Esophagus squamous epithelium (tissue), 4 donors: Measurements from ENCODE around the gene BARHL1.

Experiments used
- POLR2A ChIP-seq, 4 donors: fragments of 450-650 bp; IDR thresholded peaks; one replicate each; pipeline ENCODE4 v1.6.1; 2017; ENCODE audit warnings: antibody characterized with exemption in 4 of 4, mild to moderate bottlenecking in 4 of 4, moderate library complexity in 3 of 4
- TF ChIP-seq, protein P1 (sequence below), 6 experiments: fragments of 450-650 bp in 4 of 6; fragments of 200-600 bp in 2 of 6; sonication (generic) in 2 of 6; IDR thresholded peaks; one replicate each; pipeline ENCODE4 v1.5.1; 2016 to 2019; ENCODE audit warnings: antibody characterized with exemption in 6 of 6, mild to moderate bottlenecking in 4 of 6, moderate library complexity in 4 of 6

- TF ChIP-seq, protein P1, sequence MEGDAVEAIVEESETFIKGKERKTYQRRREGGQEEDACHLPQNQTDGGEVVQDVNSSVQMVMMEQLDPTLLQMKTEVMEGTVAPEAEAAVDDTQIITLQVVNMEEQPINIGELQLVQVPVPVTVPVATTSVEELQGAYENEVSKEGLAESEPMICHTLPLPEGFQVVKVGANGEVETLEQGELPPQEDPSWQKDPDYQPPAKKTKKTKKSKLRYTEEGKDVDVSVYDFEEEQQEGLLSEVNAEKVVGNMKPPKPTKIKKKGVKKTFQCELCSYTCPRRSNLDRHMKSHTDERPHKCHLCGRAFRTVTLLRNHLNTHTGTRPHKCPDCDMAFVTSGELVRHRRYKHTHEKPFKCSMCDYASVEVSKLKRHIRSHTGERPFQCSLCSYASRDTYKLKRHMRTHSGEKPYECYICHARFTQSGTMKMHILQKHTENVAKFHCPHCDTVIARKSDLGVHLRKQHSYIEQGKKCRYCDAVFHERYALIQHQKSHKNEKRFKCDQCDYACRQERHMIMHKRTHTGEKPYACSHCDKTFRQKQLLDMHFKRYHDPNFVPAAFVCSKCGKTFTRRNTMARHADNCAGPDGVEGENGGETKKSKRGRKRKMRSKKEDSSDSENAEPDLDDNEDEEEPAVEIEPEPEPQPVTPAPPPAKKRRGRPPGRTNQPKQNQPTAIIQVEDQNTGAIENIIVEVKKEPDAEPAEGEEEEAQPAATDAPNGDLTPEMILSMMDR (IDR thresholded peaks at IDR 0.05), result no peak
- no peak for TF ChIP-seq POLR2A (IDR thresholded peaks at IDR 0.05)
Measured at GRCh38 chr9:132551556-132551955, 30.9 kb upstream of the BARHL1 start.
